ENCODE measurements around the gene ZNF750.

The ZNF750 gene

DNA sequence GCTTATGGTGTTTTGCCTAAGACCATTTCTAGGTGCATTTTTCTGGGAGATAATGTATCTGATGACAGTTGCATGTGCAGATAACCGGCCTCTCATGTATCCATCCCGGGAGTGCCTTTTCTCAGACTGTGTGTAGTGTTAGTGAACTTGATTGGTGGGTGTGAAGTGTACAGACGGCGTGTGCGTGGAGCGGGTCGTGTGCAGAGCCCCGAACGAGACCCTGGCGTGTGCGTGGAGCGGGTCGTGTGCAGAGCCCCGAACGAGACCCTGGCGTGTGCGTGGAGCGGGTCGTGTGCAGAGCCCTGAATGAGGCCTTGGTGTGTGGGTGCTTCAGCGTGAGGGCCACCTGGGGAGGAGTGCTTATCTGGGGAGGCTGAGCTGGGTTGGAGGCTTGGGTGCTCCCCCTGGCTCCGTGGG, 28.9 kb upstream of the ZNF750 start:
- no peak for TF ChIP-seq POLR2A (IDR thresholded peaks at IDR 0.05; ENCODE audit: low read length)
- DNase-seq = peak; percentile 78 to 94

DNA sequence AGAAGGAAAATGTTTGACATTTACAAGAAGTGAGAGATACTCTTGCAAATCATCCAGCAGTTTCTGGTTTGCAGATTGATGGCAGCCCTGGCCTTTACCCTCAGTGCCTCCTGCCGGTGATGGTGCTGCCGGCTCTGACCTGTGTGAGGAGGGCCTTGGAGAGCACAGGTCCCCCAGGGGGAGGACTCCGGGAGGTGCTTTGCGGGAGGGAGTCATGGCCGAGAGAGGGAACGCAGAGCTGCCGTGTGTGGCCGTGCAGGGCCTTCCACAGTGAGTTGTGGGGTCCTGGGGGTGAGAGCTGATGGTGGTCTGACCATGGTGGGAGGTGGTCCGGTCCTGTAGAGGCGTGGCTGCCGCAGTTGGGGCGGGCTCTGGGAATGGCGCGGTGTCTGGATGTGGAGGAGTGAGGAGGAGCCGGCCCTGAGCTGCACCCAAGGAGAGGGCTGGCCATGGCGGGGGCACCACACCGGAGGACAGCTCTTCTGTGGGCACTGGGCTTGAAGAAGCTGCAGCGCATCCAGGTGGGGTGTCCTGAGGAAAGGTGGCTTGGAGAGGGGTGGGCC, 28.0 kb upstream of the ZNF750 start:
- TF ChIP-seq GATA1 (IDR thresholded peaks at IDR 0.05; ENCODE audit: low read depth, low read length) (no peak), POLR2A (IDR thresholded peaks at IDR 0.05; ENCODE audit: low read length) (no peak)
- no peak for DNase-seq

- no peak for DNase-seq
- TF ChIP-seq POLR2A (IDR thresholded peaks at IDR 0.05; ENCODE audit: low read length) (no peak), GATA1 (IDR thresholded peaks at IDR 0.05; ENCODE audit: low read depth, low read length) (no peak)
These were observed 26.9 kb upstream of the ZNF750 start for GRCh38 chr17:82866590-82867191.

DNA sequence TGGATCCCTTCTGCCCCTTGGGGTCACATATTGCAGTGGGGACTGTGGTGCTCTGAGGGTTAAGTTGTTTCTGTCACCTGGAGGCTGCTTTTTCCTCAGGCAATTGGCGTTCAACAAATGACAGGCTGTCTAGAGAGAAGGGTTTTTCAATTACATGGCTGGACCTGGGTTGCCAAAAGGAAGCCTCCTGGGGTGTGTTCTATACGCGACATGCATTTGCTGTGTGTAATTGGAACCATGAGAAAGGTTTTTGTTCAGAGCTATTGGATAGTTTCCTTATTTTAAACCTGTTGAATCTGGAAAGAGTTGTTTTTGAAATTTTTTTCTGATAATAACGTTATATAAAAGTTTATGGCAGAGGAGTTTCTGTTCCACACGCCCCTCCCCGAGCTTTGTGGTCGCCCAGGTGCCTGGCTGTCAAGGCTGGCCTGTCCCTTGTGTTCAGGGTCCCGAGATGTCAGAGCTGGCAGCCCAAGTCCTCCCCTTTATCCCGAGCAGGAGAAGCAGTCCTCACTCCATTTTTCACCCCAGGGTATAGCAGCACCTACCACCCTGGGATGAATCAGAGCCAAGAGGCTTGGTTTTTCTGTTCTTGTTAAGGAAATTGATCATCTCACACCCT, 26.1 kb upstream of the ZNF750 start:
- no peak for DNase-seq
- no peak for TF ChIP-seq POLR2A (IDR thresholded peaks at IDR 0.05; ENCODE audit: low read length)
- no peak for TF ChIP-seq GATA1 (IDR thresholded peaks at IDR 0.05; ENCODE audit: low read depth, low read length)

GRCh38 chr17:82865274-82865673, 25.5 kb upstream of the ZNF750 start:
- TF ChIP-seq POLR2A (IDR thresholded peaks at IDR 0.05; ENCODE audit: low read length) (no peak), GATA1 (IDR thresholded peaks at IDR 0.05; ENCODE audit: low read depth, low read length) (no peak)

GRCh38 chr17:82864713-82865248, 25.0 kb upstream of the ZNF750 start:
- TF ChIP-seq GATA1 (IDR thresholded peaks at IDR 0.05; ENCODE audit: low read depth, low read length) = no peak
- no peak for TF ChIP-seq POLR2A (IDR thresholded peaks at IDR 0.05; ENCODE audit: low read length)
- DNase-seq = no peak

More at GRCh38 chr17:82865274-82865673, 25.5 kb upstream of the ZNF750 start:
- no peak for DNase-seq

GRCh38 chr17:82863941-82864712, 24.3 kb upstream of the ZNF750 start:
- peak; percentile 46 to 54 for DNase-seq
- TF ChIP-seq GATA1 (IDR thresholded peaks at IDR 0.05; ENCODE audit: low read depth, low read length) = no peak

GRCh38 chr17:82863383-82863940, 23.6 kb upstream of the ZNF750 start:
- no peak for DNase-seq
- no peak for TF ChIP-seq POLR2A (IDR thresholded peaks at IDR 0.05; ENCODE audit: low read length)
- no peak for TF ChIP-seq GATA1 (IDR thresholded peaks at IDR 0.05; ENCODE audit: low read depth, low read length)

GRCh38 chr17:82862737-82863382, 23.0 kb upstream of the ZNF750 start:
- no peak for DNase-seq
- TF ChIP-seq POLR2A (IDR thresholded peaks at IDR 0.05; ENCODE audit: low read length) (no peak), GATA1 (IDR thresholded peaks at IDR 0.05; ENCODE audit: low read depth, low read length) (no peak)

DNA sequence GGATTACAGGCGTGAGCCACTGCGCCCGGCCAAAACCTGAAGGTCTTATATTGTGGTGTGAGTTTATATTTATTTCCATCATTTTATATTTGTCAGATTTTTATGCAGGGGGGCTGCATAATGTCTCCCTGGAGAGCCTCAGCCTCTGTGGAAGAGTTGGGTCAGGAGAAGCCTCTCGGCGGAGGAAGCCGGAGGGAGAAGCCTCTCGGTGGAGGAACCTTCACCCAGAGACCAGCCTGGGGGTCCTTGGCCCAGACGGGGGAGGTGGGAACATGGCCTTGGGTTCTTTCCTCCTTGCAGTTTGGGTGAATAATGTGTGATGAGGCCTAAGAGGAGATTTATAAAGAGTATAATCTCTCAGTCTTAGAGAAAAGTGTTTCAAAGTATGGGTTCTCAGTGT, 22.4 kb upstream of the ZNF750 start:
- no peak for DNase-seq
- TF ChIP-seq POLR2A (IDR thresholded peaks at IDR 0.05; ENCODE audit: low read length) = no peak
- TF ChIP-seq GATA1 (IDR thresholded peaks at IDR 0.05; ENCODE audit: low read depth, low read length) = no peak

GRCh38 chr17:82861393-82861775, 21.6 kb upstream of the ZNF750 start:
- TF ChIP-seq POLR2A (IDR thresholded peaks at IDR 0.05; ENCODE audit: low read length) = no peak
- TF ChIP-seq GATA1 (IDR thresholded peaks at IDR 0.05; ENCODE audit: low read depth, low read length) = no peak
- no peak for DNase-seq

DNA sequence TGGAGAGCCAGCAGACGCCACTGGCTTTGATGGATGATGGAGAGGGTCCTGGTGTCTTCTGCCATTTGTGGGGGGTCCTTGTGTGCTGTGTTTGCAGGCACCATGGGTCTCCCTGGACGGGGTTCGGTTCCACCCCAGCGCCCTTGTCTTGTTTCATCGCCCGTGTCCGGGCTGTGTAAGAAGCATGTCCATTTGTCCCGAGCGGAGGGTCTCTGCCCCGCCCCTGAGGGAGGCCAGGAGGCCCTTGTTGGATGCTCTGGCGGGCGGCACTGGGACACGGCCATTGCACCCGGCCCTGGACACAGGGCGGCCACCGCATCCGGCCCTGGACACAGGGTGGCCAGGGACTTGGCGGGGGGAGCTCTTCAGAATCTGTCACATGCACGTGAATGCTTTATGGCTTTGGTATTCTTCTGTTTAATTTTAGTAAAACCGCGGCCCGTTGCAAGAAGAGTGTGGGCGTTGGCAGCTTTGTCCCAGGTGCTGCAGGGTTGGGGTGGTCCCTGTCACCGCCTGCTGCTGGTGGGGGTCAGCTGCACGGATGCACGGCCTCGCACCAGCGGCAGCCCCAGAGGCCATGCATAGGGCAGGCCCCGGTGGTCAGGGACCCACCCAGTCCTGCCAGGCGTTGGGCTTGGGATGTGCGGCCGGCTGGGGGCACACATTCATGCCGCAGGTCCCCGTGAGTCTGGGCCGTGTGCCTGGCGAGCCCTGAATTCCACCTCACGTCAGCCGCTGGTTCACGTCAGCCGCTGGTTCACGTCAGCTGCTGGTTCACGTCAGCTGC, 21.0 kb upstream of the ZNF750 start:
- no peak for DNase-seq
- TF ChIP-seq POLR2A (IDR thresholded peaks at IDR 0.05; ENCODE audit: low read length) (no peak), GATA1 (IDR thresholded peaks at IDR 0.05; ENCODE audit: low read depth, low read length) (no peak)
